Measurements from ENCODE around the gene TBCD.
"Not testable (repeated sequence)": the region's sequence is repeated elsewhere in the genome, so short reads cannot be mapped to it uniquely, and the experiment has no call there.

TBCD gene

DNA sequence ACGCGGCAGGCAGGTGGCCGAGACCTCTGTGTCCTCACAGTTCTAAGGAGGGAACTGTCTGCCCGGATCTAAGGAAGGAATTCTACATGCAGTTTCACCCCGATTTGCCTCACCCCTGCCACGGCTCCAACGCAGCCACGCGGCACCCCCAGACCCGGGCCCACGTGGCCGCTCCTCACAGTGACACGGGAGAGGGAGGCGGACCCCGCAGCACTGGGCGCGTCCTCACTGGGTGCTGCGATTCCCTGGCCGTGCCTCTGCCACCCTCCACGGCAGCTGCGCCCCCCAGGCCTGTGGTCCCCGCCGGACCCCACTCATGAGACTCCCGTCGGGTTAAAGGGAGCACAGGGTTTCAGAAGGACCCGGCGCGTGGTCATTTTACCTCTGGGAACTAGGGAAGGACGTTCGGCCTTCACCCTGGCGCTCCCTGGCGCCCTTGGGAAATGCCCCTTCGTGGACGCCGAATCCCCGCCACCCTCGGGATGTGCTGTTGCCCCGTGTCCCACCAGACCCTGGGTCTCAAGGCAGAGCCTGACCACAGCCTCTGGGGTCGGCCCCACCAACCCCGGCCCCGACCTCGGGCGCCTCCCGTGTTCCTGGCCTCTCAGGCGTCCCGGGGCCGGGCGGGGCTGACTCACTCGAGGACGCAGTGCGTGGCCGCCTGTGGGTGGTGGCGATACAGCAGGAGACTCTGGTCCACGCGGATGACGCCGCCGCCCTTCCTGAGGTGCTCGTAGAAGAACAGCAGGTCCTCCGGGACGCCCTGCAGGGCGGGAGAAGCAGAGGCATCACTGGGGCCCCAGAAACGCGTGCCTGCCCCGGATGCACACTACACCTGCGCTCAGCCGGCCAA lies 208.8 kb downstream of the TBCD start:
- Histone ChIP-seq H3K9me3 (ENCODE audit: control insufficient read depth in 1 of 2, low read length in 2 of 2) (peaks cover 0 to under 1% of the 10 kb centered on the region in 2 donors), H3K27me3 (ENCODE audit: control insufficient read depth in 1 of 2, insufficient read depth in 2 of 2, low read length in 2 of 2) (no peaks in the 10 kb centered on the region), H3K4me3 (ENCODE audit: low read depth in 1 of 2, low read length in 2 of 2) (no peak overlapping the region), H3K4me1 (ENCODE audit: control insufficient read depth in 1 of 2, insufficient read depth in 2 of 2, low read length in 2 of 2) (peaks cover 4 to 6% of the 10 kb centered on the region in 2 donors), H3K9ac (ENCODE audit: low read depth in 1 of 2, low read length in 2 of 2) (no peak overlapping the region), H3K36me3 (ENCODE audit: control insufficient read depth in 1 of 2, insufficient read depth in 2 of 2, low read length in 2 of 2) (peaks cover 3 to 5% of the 10 kb centered on the region in 2 donors), H3K27ac (ENCODE audit: low read depth, low read length) (no peak overlapping the region)

DNA sequence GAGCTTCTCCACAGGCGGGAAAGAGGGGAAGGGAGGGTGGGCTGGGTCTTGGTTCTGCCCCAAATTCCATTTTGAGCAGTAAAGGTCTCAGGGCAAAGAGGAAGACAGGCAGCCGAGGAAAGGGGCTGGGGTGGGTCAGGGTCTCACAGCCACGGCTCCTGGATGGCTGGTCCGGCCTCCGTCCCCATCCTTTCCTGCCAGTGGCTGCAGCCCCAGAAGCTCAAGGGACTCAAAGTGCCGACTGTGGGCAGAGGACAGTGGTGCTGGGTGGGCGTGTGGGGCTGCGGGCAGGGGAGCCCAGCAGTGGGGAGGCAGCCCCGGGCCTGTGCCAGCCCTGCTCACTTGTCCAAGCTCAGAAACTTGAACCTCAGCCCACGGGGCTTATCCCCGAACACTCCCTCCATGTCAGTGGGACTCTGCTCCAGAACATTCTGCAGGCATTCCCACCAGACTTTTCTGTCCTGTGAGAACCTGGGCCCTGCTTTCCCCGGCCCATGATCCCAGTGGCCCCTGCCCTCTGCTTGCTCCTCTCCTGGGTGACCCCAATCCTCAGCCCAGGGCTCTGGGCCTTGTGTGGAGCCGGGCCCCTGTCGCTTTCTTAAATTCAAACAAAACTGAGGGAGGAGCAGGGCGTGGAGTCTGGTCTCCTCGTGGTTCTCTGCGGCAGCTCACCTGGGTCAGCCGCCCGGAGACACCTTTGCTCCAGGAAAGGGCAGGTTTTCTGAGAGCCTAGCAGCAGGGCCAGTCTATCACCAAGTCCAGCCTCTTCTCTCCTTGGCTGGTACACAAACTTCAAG lies 209.7 kb downstream of the TBCD start:
- Histone ChIP-seq H3K27ac (ENCODE audit: low read depth, low read length) (no peak overlapping the region), H3K9ac (ENCODE audit: low read depth in 1 of 2, low read length in 2 of 2) (no peak overlapping the region), H3K27me3 (ENCODE audit: control insufficient read depth in 1 of 2, insufficient read depth in 2 of 2, low read length in 2 of 2) (no peaks in the 10 kb centered on the region), H3K36me3 (ENCODE audit: control insufficient read depth in 1 of 2, insufficient read depth in 2 of 2, low read length in 2 of 2) (peaks cover 3 to 5% of the 10 kb centered on the region in 2 donors), H3K4me1 (ENCODE audit: control insufficient read depth in 1 of 2, insufficient read depth in 2 of 2, low read length in 2 of 2) (peaks cover 4 to 6% of the 10 kb centered on the region in 2 donors), H3K4me3 (ENCODE audit: low read depth in 1 of 2, low read length in 2 of 2) (no peak overlapping the region), H3K9me3 (ENCODE audit: control insufficient read depth in 1 of 2, low read length in 2 of 2) (no peaks in the 10 kb centered on the region)

DNA sequence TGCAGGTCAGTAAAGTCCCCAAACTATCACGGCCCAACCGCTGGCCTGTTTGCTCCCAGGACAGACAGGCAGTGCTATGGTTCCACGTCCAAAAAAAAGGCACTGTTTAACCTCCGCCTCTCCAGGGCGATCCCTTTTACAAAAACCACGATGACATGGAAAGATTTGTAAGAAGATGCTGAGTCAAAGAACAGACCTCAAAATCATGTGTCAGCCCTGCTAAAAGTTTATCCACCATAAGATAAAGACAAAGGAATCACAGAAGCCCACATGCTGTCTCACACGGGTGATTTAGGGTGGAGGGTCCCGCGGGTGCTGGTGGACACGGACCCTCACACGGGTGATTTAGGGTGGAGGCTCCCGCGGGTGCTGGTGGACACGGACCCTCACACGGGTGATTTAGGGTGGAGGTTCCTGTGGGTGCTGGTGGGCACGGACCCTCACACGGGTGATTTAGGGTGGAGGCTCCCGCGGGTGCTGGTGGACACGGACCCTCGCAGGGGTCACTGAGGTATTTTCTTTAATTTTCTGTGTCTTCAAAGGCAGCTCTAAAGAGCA lies 210.4 kb downstream of the TBCD start:
- H3K9ac ChIP-seq (ENCODE audit: low read depth in 1 of 2, low read length in 2 of 2): no peak overlapping the region
- H3K9me3 ChIP-seq (ENCODE audit: control insufficient read depth in 1 of 2, low read length in 2 of 2): no peaks in the 10 kb centered on the region
- H3K27me3 ChIP-seq (ENCODE audit: control insufficient read depth in 1 of 2, insufficient read depth in 2 of 2, low read length in 2 of 2): no peaks in the 10 kb centered on the region
- H3K4me3 ChIP-seq (ENCODE audit: low read depth in 1 of 2, low read length in 2 of 2): no peak overlapping the region
- no peak overlapping the region for H3K27ac ChIP-seq (ENCODE audit: low read depth, low read length)
- H3K4me1 ChIP-seq (ENCODE audit: control insufficient read depth in 1 of 2, insufficient read depth in 2 of 2, low read length in 2 of 2): peaks cover 4 to 6% of the 10 kb centered on the region in 2 donors
- peaks cover 3 to 5% of the 10 kb centered on the region in 2 donors for H3K36me3 ChIP-seq (ENCODE audit: control insufficient read depth in 1 of 2, insufficient read depth in 2 of 2, low read length in 2 of 2)

DNA sequence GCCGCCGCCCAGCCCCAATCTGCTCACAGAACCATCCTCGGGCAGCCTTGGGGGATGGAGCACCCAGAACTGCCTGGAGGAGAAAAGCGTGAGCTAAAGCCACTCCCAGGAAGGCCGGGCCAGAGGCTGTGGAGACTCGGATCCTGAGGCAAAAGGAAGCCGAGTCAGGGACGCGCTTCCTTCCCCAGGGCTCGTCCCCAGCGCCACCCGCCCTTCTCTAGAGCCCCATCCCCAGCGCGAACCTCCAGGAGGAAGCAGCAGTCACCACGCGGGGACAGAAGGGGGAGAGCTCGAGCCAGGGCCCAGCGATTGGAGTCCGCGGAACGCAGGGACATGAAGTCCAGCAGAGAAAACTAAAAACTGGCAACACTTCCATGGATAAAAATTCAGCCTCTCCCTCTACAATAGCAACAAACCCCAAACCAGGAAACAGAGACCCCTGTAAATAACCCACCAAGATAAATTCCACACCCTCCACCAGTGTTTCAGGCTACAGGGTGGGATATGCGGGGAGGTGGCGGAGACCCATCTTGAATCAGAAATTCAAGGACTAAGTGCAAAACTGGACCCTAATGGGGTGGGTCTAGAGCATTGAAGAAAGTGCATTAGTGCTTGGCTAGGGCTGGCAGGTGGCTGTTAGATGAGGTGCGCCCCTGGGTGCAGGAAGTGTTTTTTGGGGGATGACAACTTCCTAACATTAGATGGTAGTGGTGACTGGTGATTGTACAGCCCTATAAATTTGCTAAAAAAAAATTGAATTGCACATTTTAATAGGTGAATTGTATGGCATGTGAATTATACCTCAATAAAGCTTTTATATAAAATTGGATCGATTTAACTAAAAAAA lies 211.5 kb downstream of the TBCD start:
- Histone ChIP-seq H3K9me3 (ENCODE audit: control insufficient read depth in 1 of 2, low read length in 2 of 2) (no peaks in the 10 kb centered on the region), H3K27ac (ENCODE audit: low read depth, low read length) (no peak overlapping the region), H3K36me3 (ENCODE audit: control insufficient read depth in 1 of 2, insufficient read depth in 2 of 2, low read length in 2 of 2) (peaks cover 3 to 5% of the 10 kb centered on the region in 2 donors), H3K4me1 (ENCODE audit: control insufficient read depth in 1 of 2, insufficient read depth in 2 of 2, low read length in 2 of 2) (peaks cover 4 to 6% of the 10 kb centered on the region in 2 donors), H3K4me3 (ENCODE audit: low read depth in 1 of 2, low read length in 2 of 2) (peak overlapping the region; percentile 22 to 29), H3K27me3 (ENCODE audit: control insufficient read depth in 1 of 2, insufficient read depth in 2 of 2, low read length in 2 of 2) (no peaks in the 10 kb centered on the region), H3K9ac (ENCODE audit: low read depth in 1 of 2, low read length in 2 of 2) (peak overlapping the region in 1 of 2 donors; percentile 9)

DNA sequence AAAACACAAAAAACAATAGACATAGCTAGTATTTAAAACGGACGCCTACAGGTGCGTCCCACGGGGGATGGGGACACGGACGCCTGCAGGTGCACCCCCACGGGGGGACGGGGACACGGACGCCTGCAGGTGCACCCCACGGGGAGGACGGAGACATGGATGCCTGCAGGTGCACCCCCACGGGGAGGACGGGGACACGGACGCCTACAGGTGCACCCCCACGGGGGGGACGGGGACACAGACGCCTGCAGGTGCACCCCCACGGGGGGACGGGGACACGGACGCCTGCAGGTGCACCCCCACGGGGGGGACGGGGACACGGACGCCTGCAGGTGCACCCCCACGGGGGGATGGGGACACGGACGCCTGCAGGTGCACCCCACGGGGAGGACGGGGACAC lies 212.6 kb downstream of the TBCD start:
- H3K4me1 ChIP-seq (ENCODE audit: control insufficient read depth in 1 of 2, insufficient read depth in 2 of 2, low read length in 2 of 2); H3K36me3 ChIP-seq (ENCODE audit: control insufficient read depth in 1 of 2, insufficient read depth in 2 of 2, low read length in 2 of 2); H3K9ac ChIP-seq (ENCODE audit: low read depth in 1 of 2, low read length in 2 of 2); H3K27ac ChIP-seq (ENCODE audit: low read depth, low read length); H3K27me3 ChIP-seq (ENCODE audit: control insufficient read depth in 1 of 2, insufficient read depth in 2 of 2, low read length in 2 of 2); H3K9me3 ChIP-seq (ENCODE audit: control insufficient read depth in 1 of 2, low read length in 2 of 2); H3K4me3 ChIP-seq (ENCODE audit: low read depth in 1 of 2, low read length in 2 of 2): not testable (repeated sequence)

DNA sequence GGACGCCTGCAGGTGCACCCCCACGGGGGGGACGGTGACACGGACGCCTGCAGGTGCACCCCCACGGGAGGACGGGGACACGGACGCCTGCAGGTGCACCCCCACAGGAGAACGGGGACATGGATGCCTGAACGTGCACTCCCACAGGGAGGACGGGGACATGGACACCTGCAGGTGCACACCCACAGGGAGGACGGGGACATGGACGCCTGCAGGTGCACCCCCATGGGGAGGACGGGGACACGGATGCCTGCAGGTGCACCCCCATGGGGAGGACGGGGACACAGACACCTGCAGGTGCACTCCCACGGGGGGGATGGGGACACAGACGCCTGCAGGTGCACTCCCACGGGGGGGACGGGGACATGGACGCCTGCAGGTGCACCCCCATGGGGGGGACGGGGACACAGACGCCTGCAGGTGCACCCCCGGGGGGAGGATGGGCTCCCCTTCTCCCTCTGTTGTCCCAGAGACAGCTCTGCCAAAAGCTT lies 213.0 kb downstream of the TBCD start:
- H3K9ac ChIP-seq (ENCODE audit: low read depth in 1 of 2, low read length in 2 of 2): no peak overlapping the region
- no peaks in the 10 kb centered on the region for H3K27me3 ChIP-seq (ENCODE audit: control insufficient read depth in 1 of 2, insufficient read depth in 2 of 2, low read length in 2 of 2)
- no peaks in the 10 kb centered on the region for H3K36me3 ChIP-seq (ENCODE audit: control insufficient read depth in 1 of 2, insufficient read depth in 2 of 2, low read length in 2 of 2)
- H3K9me3 ChIP-seq (ENCODE audit: control insufficient read depth in 1 of 2, low read length in 2 of 2): no peaks in the 10 kb centered on the region
- H3K4me3 ChIP-seq (ENCODE audit: low read depth in 1 of 2, low read length in 2 of 2): no peak overlapping the region
- peaks cover 4 to 6% of the 10 kb centered on the region in 2 donors for H3K4me1 ChIP-seq (ENCODE audit: control insufficient read depth in 1 of 2, insufficient read depth in 2 of 2, low read length in 2 of 2)
- no peak overlapping the region for H3K27ac ChIP-seq (ENCODE audit: low read depth, low read length)

DNA sequence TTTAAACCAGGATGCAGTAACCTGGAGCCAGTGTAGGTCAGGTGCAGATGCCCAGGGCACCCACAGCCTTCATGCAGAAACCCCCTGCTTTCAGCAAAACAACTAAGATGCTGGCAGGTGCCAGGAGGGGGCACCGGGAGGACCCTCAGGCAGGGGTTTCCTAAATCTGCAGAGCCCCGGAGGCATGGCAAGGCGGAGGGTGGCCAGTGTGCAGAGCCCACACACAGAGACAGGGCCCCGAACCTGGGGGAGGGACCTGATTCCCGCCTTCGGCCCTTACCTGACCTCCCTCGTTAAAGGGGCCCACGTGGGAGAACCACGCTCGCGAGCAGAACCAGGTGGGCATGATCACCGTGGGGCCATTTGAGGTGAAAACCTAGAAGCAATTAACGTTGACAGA lies 213.5 kb downstream of the TBCD start:
- no peak overlapping the region for H3K4me3 ChIP-seq (ENCODE audit: low read depth in 1 of 2, low read length in 2 of 2)
- no peak overlapping the region for H3K27ac ChIP-seq (ENCODE audit: low read depth, low read length)
- H3K36me3 ChIP-seq (ENCODE audit: control insufficient read depth in 1 of 2, insufficient read depth in 2 of 2, low read length in 2 of 2): no peaks in the 10 kb centered on the region
- peaks cover 4 to 6% of the 10 kb centered on the region in 2 donors for H3K4me1 ChIP-seq (ENCODE audit: control insufficient read depth in 1 of 2, insufficient read depth in 2 of 2, low read length in 2 of 2)
- H3K9ac ChIP-seq (ENCODE audit: low read depth in 1 of 2, low read length in 2 of 2): no peak overlapping the region
- no peaks in the 10 kb centered on the region for H3K9me3 ChIP-seq (ENCODE audit: control insufficient read depth in 1 of 2, low read length in 2 of 2)
- no peaks in the 10 kb centered on the region for H3K27me3 ChIP-seq (ENCODE audit: control insufficient read depth in 1 of 2, insufficient read depth in 2 of 2, low read length in 2 of 2)

DNA sequence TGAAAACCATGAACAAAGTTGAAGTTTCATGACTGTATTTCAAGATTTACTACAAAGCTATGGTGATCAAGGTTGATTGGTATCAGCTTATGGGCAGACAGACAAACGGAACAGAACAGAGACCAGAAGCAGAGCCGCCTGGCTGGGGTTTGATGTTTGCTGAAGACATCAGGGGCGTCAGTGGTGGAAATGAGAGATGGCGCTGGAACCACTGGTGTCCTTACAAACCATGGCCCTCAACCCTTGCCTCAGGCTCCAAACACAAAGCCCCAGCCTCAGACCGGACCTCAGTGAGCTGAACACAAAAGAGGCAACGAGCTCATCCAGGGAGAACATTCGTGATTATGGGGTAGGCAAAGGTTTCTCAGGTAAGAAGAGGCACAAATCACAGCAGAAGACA lies 214.6 kb downstream of the TBCD start:
- no peaks in the 10 kb centered on the region for H3K27me3 ChIP-seq (ENCODE audit: control insufficient read depth in 1 of 2, insufficient read depth in 2 of 2, low read length in 2 of 2)
- no peak overlapping the region for H3K9ac ChIP-seq (ENCODE audit: low read depth in 1 of 2, low read length in 2 of 2)
- no peak overlapping the region for H3K27ac ChIP-seq (ENCODE audit: low read depth, low read length)
- no peak overlapping the region for H3K4me3 ChIP-seq (ENCODE audit: low read depth in 1 of 2, low read length in 2 of 2)
- peaks cover 4 to 6% of the 10 kb centered on the region in 2 donors for H3K4me1 ChIP-seq (ENCODE audit: control insufficient read depth in 1 of 2, insufficient read depth in 2 of 2, low read length in 2 of 2)
- H3K9me3 ChIP-seq (ENCODE audit: control insufficient read depth in 1 of 2, low read length in 2 of 2): no peaks in the 10 kb centered on the region
- H3K36me3 ChIP-seq (ENCODE audit: control insufficient read depth in 1 of 2, insufficient read depth in 2 of 2, low read length in 2 of 2): no peaks in the 10 kb centered on the region

DNA sequence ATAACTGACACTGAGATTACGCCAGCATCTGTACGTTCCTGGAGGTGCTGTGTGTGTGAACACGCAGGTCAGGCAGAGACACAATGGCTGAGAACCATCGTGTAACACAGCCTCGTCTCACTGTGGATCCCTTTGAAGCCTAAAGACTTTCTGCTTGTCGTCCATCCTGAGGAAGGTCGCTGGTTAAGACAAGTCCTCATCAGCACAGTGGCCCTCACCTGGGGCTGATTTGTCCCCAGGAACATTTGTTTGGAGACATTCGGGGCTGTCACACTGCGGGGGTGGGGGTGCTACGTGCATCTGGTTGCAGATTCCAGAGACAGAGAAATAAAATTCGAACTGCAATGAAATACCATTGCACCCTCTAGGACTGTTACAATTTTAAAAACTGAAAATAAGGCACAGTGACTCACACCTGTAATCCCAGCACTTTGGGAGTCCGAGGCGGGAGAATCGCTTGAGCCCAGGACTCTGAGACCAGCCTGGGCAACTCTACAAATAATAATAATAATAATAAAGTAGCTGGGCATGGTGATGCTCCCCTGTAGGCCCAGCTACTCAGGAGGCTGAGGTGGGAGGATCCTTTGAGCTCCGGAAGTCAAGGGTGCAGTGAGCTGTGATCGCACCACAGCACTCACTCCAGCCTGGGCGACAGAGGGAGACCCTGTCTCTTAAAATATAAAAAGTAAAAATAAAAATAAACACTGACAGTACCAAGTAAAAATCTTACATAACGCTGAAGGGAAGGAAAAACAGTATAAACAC lies 215.6 kb downstream of the TBCD start:
- H3K9me3 ChIP-seq (ENCODE audit: control insufficient read depth in 1 of 2, low read length in 2 of 2): no peaks in the 10 kb centered on the region
- no peak overlapping the region for H3K9ac ChIP-seq (ENCODE audit: low read depth in 1 of 2, low read length in 2 of 2)
- peaks cover 4 to 6% of the 10 kb centered on the region in 2 donors for H3K4me1 ChIP-seq (ENCODE audit: control insufficient read depth in 1 of 2, insufficient read depth in 2 of 2, low read length in 2 of 2)
- H3K4me3 ChIP-seq (ENCODE audit: low read depth in 1 of 2, low read length in 2 of 2): no peak overlapping the region
- H3K27ac ChIP-seq (ENCODE audit: low read depth, low read length): no peak overlapping the region
- H3K36me3 ChIP-seq (ENCODE audit: control insufficient read depth in 1 of 2, insufficient read depth in 2 of 2, low read length in 2 of 2): no peaks in the 10 kb centered on the region
- no peaks in the 10 kb centered on the region for H3K27me3 ChIP-seq (ENCODE audit: control insufficient read depth in 1 of 2, insufficient read depth in 2 of 2, low read length in 2 of 2)

Data from duodenal mucosa (tissue), 2 donors.